HepG2 (cell line): ENCODE measurements around the gene MVP. TPM values are rescaled to one million over a fixed set of nuclear protein-coding genes. Genes with fewer than 3 reads are reported as not detected.
A peak's percentile ranks its signal among the peaks of the same experiment; 100 is the strongest.

Experiments used
- ARNTL ChIP-seq: sonication (generic); formaldehyde crosslinking; IDR thresholded peaks from 2 replicates; pipeline ENCODE4 v1.4.0; 2020; ENCODE audit warnings: mild to moderate bottlenecking, missing genetic modification reagents
- EP300 ChIP-seq, 3 experiments: sonication (generic) in 1 of 3; formaldehyde crosslinking in 1 of 3; IDR thresholded peaks; 2 replicates each; pipeline versions ENCODE4 v1.5.1 to v1.6.1; 2011 to 2020; ENCODE audit warnings: low read depth in 2 of 3, low read length in 2 of 3, borderline replicate concordance in 1 of 3, improper control_type of control experiment in 1 of 3, mild to moderate bottlenecking in 1 of 3, missing genetic modification reagents in 1 of 3, moderate library complexity in 1 of 3
- HCFC1 ChIP-seq: fragments of 150-350 bp; IDR thresholded peaks from 2 replicates; pipeline ENCODE4 v1.6.1; 2014; ENCODE audit warnings: low read depth, low read length
- HNRNPL ChIP-seq: fragments of 200-400 bp; formaldehyde crosslinking; IDR thresholded peaks from 2 replicates; pipeline ENCODE4 v1.6.1; 2017; ENCODE audit warnings: mild to moderate bottlenecking, low read depth, low read length
- KLF6 ChIP-seq: IDR thresholded peaks from 2 replicates; pipeline ENCODE4 v1.8.0; 2016; ENCODE audit warnings: missing biosample characterization, missing genetic modification reagents
- LCORL ChIP-seq, 2 experiments: fragments of 450-650 bp in 1 of 2; sonication (generic) in 1 of 2; formaldehyde crosslinking in 1 of 2; IDR thresholded peaks; 2 replicates each; pipeline versions ENCODE4 v1.5.0 to v1.6.1; 2017 to 2020; ENCODE audit warnings: antibody characterized with exemption in 1 of 2, missing genetic modification reagents in 1 of 2
- PHF21A ChIP-seq: sonication (generic); formaldehyde crosslinking; IDR thresholded peaks from 2 replicates; pipeline ENCODE4 v1.5.0; 2020; ENCODE audit warnings: mild to moderate bottlenecking, missing genetic modification reagents
- PITX1 ChIP-seq: sonication (generic); formaldehyde crosslinking; IDR thresholded peaks from 2 replicates; pipeline ENCODE4 v1.5.1; 2020; ENCODE audit warnings: mild to moderate bottlenecking, missing genetic modification reagents
- POLR2G ChIP-seq: fragments of 200-400 bp; formaldehyde crosslinking; IDR thresholded peaks from 2 replicates; pipeline ENCODE4 v1.6.1; 2018; ENCODE audit warnings: mild to moderate bottlenecking, low read depth, low read length, moderate library complexity
- PRPF4 ChIP-seq: fragments of 200-400 bp; formaldehyde crosslinking; IDR thresholded peaks from 2 replicates; pipeline ENCODE4 v1.6.1; 2016; ENCODE audit warnings: low read length, low read depth; ENCODE audit not compliant: poor library complexity, severe bottlenecking
- RBM22 ChIP-seq: fragments of 200-400 bp; formaldehyde crosslinking; optimal IDR thresholded peaks from 2 replicates; pipeline ENCODE3; 2017; ENCODE audit warnings: mild to moderate bottlenecking, low read length, moderate library complexity
- SAP130 ChIP-seq: IDR thresholded peaks from 2 replicates; pipeline ENCODE4 v1.6.1; 2016; ENCODE audit warnings: low read depth
- SRSF4 ChIP-seq: fragments of 200-400 bp; formaldehyde crosslinking; IDR thresholded peaks from one replicate; pipeline ENCODE4 v1.6.1; 2018; ENCODE audit warnings: mild to moderate bottlenecking, low read depth, low read length, moderate library complexity; ENCODE audit not compliant: poor library complexity, severe bottlenecking
- ZFP90 ChIP-seq: sonication (generic); formaldehyde crosslinking; IDR thresholded peaks from 2 replicates; pipeline ENCODE4 v1.8.0; 2022; ENCODE audit warnings: missing genetic modification reagents, mild to moderate bottlenecking, inconsistent platforms, borderline replicate concordance
- ZNF343 ChIP-seq: sonication (generic); formaldehyde crosslinking; IDR thresholded peaks from 2 replicates; pipeline ENCODE4 v1.4.0; 2020; ENCODE audit warnings: mild to moderate bottlenecking, missing genetic modification reagents
- ZNF350 ChIP-seq: sonication (generic); formaldehyde crosslinking; IDR thresholded peaks from 2 replicates; pipeline ENCODE4 v1.4.0; 2020; ENCODE audit warnings: mild to moderate bottlenecking, low read depth, missing genetic modification reagents, borderline replicate concordance
- ZSCAN21 ChIP-seq: sonication (generic); formaldehyde crosslinking; IDR thresholded peaks from 2 replicates; pipeline ENCODE4 v1.8.0; 2022; ENCODE audit warnings: mild to moderate bottlenecking, missing genetic modification reagents, moderate library complexity, borderline replicate concordance
- polyA plus RNA-seq, 8 experiments: library from polyadenylated mRNA; depleted of rRNA in 3 of 8; stranded (reverse) in 7 of 8; unstranded in 1 of 8; fragments of >200 nt; fragmentation: Illumina TruSeq in 4 of 8; extraction: Trizol in 4 of 8; gene quantifications; 2 replicates each; pipeline versions ENCODE4 v1.2.1 to v1.2.3, GENCODE V29; 2011 to 2016; ENCODE audit warnings: low read depth in 4 of 8, missing spikeins in 1 of 8, mixed read lengths in 1 of 8; ENCODE audit not compliant: insufficient read depth in 1 of 8
- total RNA-seq, 5 experiments: library from RNA; depleted of rRNA; stranded (reverse); fragments of >200 nt; fragmentation: Illumina TruSeq; extraction: Trizol; gene quantifications; 2 replicates each; pipeline ENCODE4 v1.2.3, GENCODE V29; 2016; ENCODE audit warnings: low read depth in 1 of 5
- TF ChIP-seq, protein P1 (sequence below): sonication (generic); formaldehyde crosslinking; IDR thresholded peaks from 2 replicates; pipeline ENCODE4 v1.5.0; 2020; ENCODE audit warnings: missing genetic modification reagents
- TF ChIP-seq, protein P2 (sequence below): IDR thresholded peaks from 2 replicates; pipeline ENCODE4 v1.6.1; 2016; ENCODE audit warnings: low read depth, borderline replicate concordance
- TF ChIP-seq, protein P3 (sequence below): sonication (generic); IDR thresholded peaks from 2 replicates; pipeline ENCODE4 v1.6.1; 2016; ENCODE audit warnings: low read depth, borderline replicate concordance
- TF ChIP-seq, protein P4 (sequence below): sonication (generic); formaldehyde crosslinking; IDR thresholded peaks from 2 replicates; pipeline ENCODE4 v1.4.0; 2020; ENCODE audit warnings: mild to moderate bottlenecking, missing genetic modification reagents
- TF ChIP-seq, protein P5 (sequence below): sonication (generic); formaldehyde crosslinking; IDR thresholded peaks from 2 replicates; pipeline ENCODE4 v1.4.0; 2020; ENCODE audit warnings: mild to moderate bottlenecking, missing genetic modification reagents

Gene MVP
- total and polyA plus RNA-seq, 2 of the 13 experiments (the other 11 are each of a cell fraction or from before 2014, with no cell fraction given) = 22.9 to 43.5 TPM

DNA sequence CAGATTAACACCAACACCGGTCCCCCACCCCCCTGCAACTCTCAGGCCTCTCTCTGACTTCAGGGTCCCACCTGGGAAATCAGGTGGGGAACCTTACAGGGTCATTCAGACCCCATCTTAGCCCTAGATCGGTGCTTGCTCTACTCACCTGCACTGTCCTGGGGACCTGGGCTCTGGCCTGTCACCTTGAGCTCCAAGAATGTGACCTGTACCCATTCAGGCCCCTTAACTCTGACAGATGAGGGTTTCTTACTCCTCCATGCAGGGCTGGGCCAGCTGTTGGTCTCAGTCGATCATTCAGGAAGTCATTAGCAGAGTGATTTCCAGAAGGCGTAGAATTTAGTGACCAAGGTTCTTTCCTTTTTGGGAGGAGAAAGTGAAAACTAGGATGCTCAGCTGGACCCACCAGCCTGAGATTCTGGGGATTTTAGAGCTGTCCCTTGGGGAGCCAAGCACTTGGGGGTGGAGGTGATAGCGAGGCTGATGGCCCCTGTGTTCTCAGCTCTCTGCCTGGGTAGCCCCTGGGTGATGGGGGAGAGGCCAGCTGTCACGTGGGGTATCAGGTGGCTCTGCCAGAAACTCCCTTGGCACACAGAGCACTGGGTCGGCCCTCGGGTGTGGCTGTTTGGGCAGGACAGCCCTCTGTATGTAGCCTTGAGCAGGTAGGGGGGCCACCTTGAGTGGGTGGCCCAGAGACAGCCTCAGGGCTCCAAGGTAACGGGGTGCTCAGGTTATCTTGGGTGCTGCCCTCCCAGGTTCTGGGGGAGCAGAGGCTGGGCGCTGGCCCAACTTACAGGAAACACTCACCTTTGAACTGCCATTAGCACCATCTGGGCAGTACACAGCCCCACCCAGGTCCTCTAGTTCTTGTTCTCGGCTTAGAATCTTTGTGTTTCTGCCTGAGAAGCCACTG lies 724 bp downstream of the MVP start (continued):
- TF ChIP-seq SRSF4 = no peak
- peak; percentile 56 for TF ChIP-seq POLR2G
- no peak for TF ChIP-seq PRPF4
- no peak for TF ChIP-seq HCFC1
- TF ChIP-seq PITX1 = 0 out of 2 replicates have a peak, but pooled peaks have one; percentile 4
- TF ChIP-seq ARNTL (CRISPR knock-in tag) = peak; percentile 53; the same call in 1 of the 2 replicates
- TF ChIP-seq KLF6 (CRISPR knock-in tag) = peak; percentile 19; the same call in 1 of the 2 replicates
- TF ChIP-seq EP300 (IDR thresholded peaks at IDR 0.05; ENCODE audit: low read depth in 2 of 2, low read length in 2 of 2) = 0 out of 4 replicates have a peak, but pooled peaks of 1 of the 2 experiments have one; percentile 16
- TF ChIP-seq EP300 (CRISPR knock-in tag; IDR thresholded peaks at IDR 0.05; ENCODE audit: borderline replicate concordance) = no peak; the same call in 1 of the 2 replicates
- peak; percentile 27; the same call in 1 of the 2 replicates for TF ChIP-seq SAP130 (CRISPR knock-in tag)
- peak; percentile 42; the same call in 1 of the 2 replicates for TF ChIP-seq PHF21A (CRISPR knock-in tag)
- peak; percentile 61 for TF ChIP-seq RBM22
- TF ChIP-seq, protein P1, sequence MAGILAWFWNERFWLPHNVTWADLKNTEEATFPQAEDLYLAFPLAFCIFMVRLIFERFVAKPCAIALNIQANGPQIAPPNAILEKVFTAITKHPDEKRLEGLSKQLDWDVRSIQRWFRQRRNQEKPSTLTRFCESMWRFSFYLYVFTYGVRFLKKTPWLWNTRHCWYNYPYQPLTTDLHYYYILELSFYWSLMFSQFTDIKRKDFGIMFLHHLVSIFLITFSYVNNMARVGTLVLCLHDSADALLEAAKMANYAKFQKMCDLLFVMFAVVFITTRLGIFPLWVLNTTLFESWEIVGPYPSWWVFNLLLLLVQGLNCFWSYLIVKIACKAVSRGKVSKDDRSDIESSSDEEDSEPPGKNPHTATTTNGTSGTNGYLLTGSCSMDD (CRISPR knock-in tag) = no peak
- no peak for TF ChIP-seq LCORL (IDR thresholded peaks at IDR 0.05)
- 0 out of 2 replicates have a peak, but pooled peaks have one; percentile 33 for TF ChIP-seq LCORL (CRISPR knock-in tag; IDR thresholded peaks at IDR 0.05)
- TF ChIP-seq, protein P2, sequence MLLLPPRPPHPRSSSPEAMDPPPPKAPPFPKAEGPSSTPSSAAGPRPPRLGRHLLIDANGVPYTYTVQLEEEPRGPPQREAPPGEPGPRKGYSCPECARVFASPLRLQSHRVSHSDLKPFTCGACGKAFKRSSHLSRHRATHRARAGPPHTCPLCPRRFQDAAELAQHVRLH = 0 out of 2 replicates have a peak, but pooled peaks have one; percentile 25
- TF ChIP-seq HNRNPL = peak; percentile 68; the same call in 1 of the 2 replicates
- peak; percentile 66; the same call in 1 of the 2 replicates for TF ChIP-seq ZNF343 (CRISPR knock-in tag)
- TF ChIP-seq, protein P3, sequence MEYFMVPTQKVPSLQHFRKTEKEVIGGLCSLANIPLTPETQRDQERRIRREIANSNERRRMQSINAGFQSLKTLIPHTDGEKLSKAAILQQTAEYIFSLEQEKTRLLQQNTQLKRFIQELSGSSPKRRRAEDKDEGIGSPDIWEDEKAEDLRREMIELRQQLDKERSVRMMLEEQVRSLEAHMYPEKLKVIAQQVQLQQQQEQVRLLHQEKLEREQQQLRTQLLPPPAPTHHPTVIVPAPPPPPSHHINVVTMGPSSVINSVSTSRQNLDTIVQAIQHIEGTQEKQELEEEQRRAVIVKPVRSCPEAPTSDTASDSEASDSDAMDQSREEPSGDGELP = 0 out of 2 replicates have a peak, but pooled peaks have one; percentile 8
- TF ChIP-seq, protein P4, sequence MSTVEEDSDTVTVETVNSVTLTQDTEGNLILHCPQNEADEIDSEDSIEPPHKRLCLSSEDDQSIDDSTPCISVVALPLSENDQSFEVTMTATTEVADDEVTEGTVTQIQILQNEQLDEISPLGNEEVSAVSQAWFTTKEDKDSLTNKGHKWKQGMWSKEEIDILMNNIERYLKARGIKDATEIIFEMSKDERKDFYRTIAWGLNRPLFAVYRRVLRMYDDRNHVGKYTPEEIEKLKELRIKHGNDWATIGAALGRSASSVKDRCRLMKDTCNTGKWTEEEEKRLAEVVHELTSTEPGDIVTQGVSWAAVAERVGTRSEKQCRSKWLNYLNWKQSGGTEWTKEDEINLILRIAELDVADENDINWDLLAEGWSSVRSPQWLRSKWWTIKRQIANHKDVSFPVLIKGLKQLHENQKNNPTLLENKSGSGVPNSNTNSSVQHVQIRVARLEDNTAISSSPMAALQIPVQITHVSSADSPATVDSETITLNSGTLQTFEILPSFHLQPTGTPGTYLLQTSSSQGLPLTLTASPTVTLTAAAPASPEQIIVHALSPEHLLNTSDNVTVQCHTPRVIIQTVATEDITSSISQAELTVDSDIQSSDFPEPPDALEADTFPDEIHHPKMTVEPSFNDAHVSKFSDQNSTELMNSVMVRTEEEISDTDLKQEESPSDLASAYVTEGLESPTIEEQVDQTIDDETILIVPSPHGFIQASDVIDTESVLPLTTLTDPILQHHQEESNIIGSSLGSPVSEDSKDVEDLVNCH (CRISPR knock-in tag) = no peak
- TF ChIP-seq ZNF350 (CRISPR knock-in tag) = 0 out of 2 replicates have a peak, but pooled peaks have one; percentile 7
- no peak for TF ChIP-seq ZFP90
- TF ChIP-seq, protein P5, sequence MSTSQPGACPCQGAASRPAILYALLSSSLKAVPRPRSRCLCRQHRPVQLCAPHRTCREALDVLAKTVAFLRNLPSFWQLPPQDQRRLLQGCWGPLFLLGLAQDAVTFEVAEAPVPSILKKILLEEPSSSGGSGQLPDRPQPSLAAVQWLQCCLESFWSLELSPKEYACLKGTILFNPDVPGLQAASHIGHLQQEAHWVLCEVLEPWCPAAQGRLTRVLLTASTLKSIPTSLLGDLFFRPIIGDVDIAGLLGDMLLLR (CRISPR knock-in tag) = 0 out of 2 replicates have a peak, but pooled peaks have one; percentile 2
- TF ChIP-seq ZSCAN21 (CRISPR knock-in tag) = peak; percentile 53; the same call in 1 of the 2 replicates
